Heart right ventricle (tissue), 16 donors: ENCODE results near the gene HPCAL1. TPM values are rescaled to one million over a fixed set of nuclear protein-coding genes. Genes with fewer than 3 reads are reported as not detected.

Source experiments
- ATAC-seq, 8 donors: fragments of 200-7000 bp; cut with Tn5 transposase; one replicate each; pipeline ENCODE4 v1.9.1; 2020; ENCODE audit warnings: mild to moderate bottlenecking in 8 of 8, moderate library complexity in 8 of 8, moderate number of reproducible peaks in 1 of 8
- DNase-seq, 2 donors: peaks; one replicate each; pipeline ENCODE4 v3.0.0-alpha.2; 2020
- H3K27ac ChIP-seq, 10 donors: fragments of 200-600 bp; sonication (generic) in 2 of 10; one replicate each; pipeline versions ENCODE4 v1.5.0 to v1.8.0; 2020 to 2022; ENCODE audit warnings: mild to moderate bottlenecking in 3 of 10
- H3K27me3 ChIP-seq, 7 donors: fragments of 200-600 bp; one replicate each; pipeline ENCODE4 v1.8.0; 2021 to 2022; ENCODE audit warnings: mild to moderate bottlenecking in 2 of 7
- H3K36me3 ChIP-seq, 9 donors: fragments of 200-600 bp; sonication (generic) in 1 of 9; one replicate each; pipeline versions ENCODE4 v1.5.0 to v1.8.0; 2020 to 2022; ENCODE audit warnings: mild to moderate bottlenecking in 2 of 9
- H3K4me1 ChIP-seq, 9 donors: fragments of 200-600 bp; sonication (generic) in 1 of 9; one replicate each; pipeline versions ENCODE4 v1.5.0 to v1.8.0; 2020 to 2022; ENCODE audit warnings: mild to moderate bottlenecking in 4 of 9
- H3K4me3 ChIP-seq, 10 donors: fragments of 200-600 bp; sonication (generic) in 2 of 10; one replicate each; pipeline versions ENCODE4 v1.5.0 to v1.8.0; 2020 to 2022; ENCODE audit warnings: mild to moderate bottlenecking in 7 of 10, moderate library complexity in 2 of 10
- H3K9me3 ChIP-seq, 11 donors: fragments of 200-600 bp in 10 of 11; sonication (generic) in 2 of 11; one replicate each; pipeline versions ENCODE4 v1.5.0 to v1.8.0; 2013 to 2022; ENCODE audit warnings: mild to moderate bottlenecking in 2 of 11, control low read depth in 1 of 11, moderate library complexity in 1 of 11
- WGBS, 2 donors: extraction: QIAGEN DNeasy Blood & Tissue Kit; methylation state at CpG; one replicate each; pipeline ENCODE4 v1.1.7; 2013; ENCODE audit warnings: inconsistent platforms in 1 of 2; 5-methylcytosine and 5-hydroxymethylcytosine counted together
- intact Hi-C, 10 donors: fragments of 100-400 bp; cut with DNase I; formaldehyde crosslinking; loops; one replicate each; pipeline versions ENCODE4 v1.11.1 to v1.14.2; 2022
- polyA plus RNA-seq, 2 donors: library from polyadenylated mRNA; stranded (reverse); fragments of 200-250 nt; gene quantifications; one replicate each; pipeline ENCODE4 v1.2.3, GENCODE V29; 2013
- total RNA-seq, 10 donors: library from RNA; stranded (reverse); fragmentation: NEBNext Ultra II Directional in 3 of 10; extraction: Animal tissue kit (Norgen Biotek cat#: 25700) in 3 of 10; gene quantifications; one replicate each; pipeline versions ENCODE4 v1.2.1 to v1.2.4, GENCODE V29; 2021 to 2023
- TF ChIP-seq, protein P1 (sequence below), 9 donors: fragments of 200-600 bp; sonication (generic) in 2 of 9; IDR thresholded peaks; one replicate each; pipeline versions ENCODE4 v1.5.0 to v1.8.0; 2021 to 2022; ENCODE audit warnings: antibody characterized with exemption in 9 of 9, mild to moderate bottlenecking in 5 of 9, moderate library complexity in 1 of 9
- donor health status: Arrhythmogenic right ventricular cardiomyopathy.
- donor health status: ischemic (EF 13 %, LVEDD 7.1; RV severe dilation, severe dysfunction).
- donor health status: healthy with polysubstance abuse.
- donor health status: DM: no; HTN: yes; CAD: no.
- donor health status: DM: no; HTN: no; CAD: no.
- donor health status: ischemic (EF 25% LVEDD 6.9; RV normal size, moderate dysfunction).
- donor health status: ischemic (EF 25% LVEDD 5.7; RV mildly dilated, moderate dysfunction).
- donor health status: healthy.
- donor health status: DM: yes; HTN: yes; CAD: no.
- donor health status: Ischemic cardiomyopathy.
- donor health status: ischemic (EF 35%, LVEDD 5.7; RV mildly dilated, moderate dysfunction).
- donor health status: nonischemic (EF 11% LVEDD 7.7; RV severe dilation, severe dysfunction).
- donor health status: DM: yes; HTN: yes; CAD: no.
- donor health status: PGD.
- donor health status: ischemic (EF 29% LVEDD 5.4; RV normal size, mild dysfunction).
- donor health status: nonischemic (EF 23%, LVEDD 6.1; RV moderate dilation, normal function).

The HPCAL1 gene
- total and polyA plus RNA-seq, 12 donors, result 15.8 to 49.2 (median 27.5) TPM

DNA sequence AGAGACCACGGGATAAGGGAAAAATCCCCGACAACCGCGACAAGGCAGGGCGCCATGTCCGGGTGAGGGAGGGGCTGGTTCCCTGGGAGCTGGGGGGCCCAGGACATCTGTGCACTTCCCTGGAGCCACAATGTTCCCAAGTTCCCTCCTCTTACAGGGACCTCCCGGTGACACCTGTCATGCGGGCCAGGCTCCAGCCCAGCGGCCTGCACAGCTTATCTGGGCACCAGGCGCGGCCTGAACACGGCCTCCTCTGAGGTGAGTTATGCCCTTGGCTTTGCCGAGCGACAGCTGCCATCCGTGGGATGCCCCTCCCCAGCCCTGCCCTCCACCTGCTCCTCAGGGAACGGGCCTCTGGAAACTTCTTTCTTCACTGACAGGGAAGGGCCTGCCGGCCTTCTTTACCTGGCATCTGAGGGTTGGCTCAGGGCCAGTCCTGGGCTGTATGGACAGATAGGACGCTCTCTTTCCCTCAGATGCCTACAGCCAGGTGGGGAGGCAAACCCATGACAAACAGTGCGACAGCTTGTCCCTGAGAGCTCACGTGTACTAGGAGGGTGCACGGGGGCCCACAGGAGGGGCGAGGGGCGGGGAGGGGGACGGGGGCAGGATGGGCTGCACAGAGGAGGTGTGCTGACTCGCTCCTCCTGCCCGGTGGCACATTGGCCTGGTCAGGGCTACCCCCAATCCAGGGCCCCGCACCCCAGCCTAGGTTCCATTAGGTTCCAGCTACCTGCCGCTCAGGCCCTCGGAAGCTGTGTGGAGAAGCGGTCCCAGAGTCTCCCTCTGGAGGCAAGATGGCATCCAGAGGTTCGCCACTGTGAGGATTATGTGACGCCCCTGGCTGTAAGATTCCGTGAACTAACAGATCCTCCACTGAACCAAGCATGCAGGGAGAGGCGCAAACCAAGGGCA is 34.9 kb upstream of the HPCAL1 start:
- H3K4me3 ChIP-seq, result no peak overlapping the region
- peak in 7 of 8 donors; percentile 36 to 92 (median 62) for ATAC-seq
- H3K4me1 ChIP-seq, result peaks cover 0 to 9% (median 0%) of the 10 kb centered on the region in 9 donors
- intact Hi-C loops, result loop anchor here in 1 of 10 donors (10.0 kb wide), 1 partner anchor 147 kb away; no protein-coding TSS in a partner anchor
- no peaks in the 10 kb centered on the region for H3K9me3 ChIP-seq
- H3K27ac ChIP-seq, result no peak overlapping the region
- H3K27me3 ChIP-seq, result no peaks in the 10 kb centered on the region
- H3K36me3 ChIP-seq, result no peaks in the 10 kb centered on the region
- no peak for DNase-seq
- TF ChIP-seq, protein P1, sequence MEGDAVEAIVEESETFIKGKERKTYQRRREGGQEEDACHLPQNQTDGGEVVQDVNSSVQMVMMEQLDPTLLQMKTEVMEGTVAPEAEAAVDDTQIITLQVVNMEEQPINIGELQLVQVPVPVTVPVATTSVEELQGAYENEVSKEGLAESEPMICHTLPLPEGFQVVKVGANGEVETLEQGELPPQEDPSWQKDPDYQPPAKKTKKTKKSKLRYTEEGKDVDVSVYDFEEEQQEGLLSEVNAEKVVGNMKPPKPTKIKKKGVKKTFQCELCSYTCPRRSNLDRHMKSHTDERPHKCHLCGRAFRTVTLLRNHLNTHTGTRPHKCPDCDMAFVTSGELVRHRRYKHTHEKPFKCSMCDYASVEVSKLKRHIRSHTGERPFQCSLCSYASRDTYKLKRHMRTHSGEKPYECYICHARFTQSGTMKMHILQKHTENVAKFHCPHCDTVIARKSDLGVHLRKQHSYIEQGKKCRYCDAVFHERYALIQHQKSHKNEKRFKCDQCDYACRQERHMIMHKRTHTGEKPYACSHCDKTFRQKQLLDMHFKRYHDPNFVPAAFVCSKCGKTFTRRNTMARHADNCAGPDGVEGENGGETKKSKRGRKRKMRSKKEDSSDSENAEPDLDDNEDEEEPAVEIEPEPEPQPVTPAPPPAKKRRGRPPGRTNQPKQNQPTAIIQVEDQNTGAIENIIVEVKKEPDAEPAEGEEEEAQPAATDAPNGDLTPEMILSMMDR (IDR thresholded peaks at IDR 0.05), result no peak
- 70 to 72% methylated on average over 34 of the region's 34 CpGs for WGBS, 2 donors

DNA sequence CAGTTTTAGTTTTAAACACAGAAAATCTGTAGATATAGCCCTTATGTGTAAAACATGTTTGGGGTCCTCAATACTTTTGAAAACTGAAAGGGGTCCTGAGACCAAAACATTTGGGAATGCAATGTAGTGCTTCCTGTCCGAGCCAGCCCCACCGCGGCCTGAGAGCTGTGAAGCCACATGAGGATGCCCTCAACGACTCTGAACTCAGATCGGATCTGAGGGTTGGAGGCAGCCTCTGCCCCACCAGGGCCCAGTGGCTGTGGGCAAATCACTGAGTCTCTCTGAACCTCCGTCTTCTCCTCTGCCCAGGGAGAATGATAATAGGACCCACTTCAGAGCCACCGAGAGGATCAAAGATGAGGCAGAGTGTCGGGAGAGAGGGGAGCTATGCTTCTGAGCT is 33.4 kb upstream of the HPCAL1 start:
- 89% methylated on average over 8 of the region's 8 CpGs for WGBS, 2 donors
- H3K27ac ChIP-seq, result no peak overlapping the region
- intact Hi-C loops, result loop anchor here in 1 of 10 donors (10.0 kb wide), 1 partner anchor 146 kb away; no protein-coding TSS in a partner anchor
- no peak overlapping the region for H3K4me3 ChIP-seq
- no peaks in the 10 kb centered on the region for H3K9me3 ChIP-seq
- DNase-seq (no peak), ATAC-seq (no peak)
- H3K4me1 ChIP-seq, result peaks cover 0 to 9% (median 0%) of the 10 kb centered on the region in 9 donors
- TF ChIP-seq, protein P1 (IDR thresholded peaks at IDR 0.05), result no peak
- H3K36me3 ChIP-seq, result no peaks in the 10 kb centered on the region
- H3K27me3 ChIP-seq, result no peaks in the 10 kb centered on the region

DNA sequence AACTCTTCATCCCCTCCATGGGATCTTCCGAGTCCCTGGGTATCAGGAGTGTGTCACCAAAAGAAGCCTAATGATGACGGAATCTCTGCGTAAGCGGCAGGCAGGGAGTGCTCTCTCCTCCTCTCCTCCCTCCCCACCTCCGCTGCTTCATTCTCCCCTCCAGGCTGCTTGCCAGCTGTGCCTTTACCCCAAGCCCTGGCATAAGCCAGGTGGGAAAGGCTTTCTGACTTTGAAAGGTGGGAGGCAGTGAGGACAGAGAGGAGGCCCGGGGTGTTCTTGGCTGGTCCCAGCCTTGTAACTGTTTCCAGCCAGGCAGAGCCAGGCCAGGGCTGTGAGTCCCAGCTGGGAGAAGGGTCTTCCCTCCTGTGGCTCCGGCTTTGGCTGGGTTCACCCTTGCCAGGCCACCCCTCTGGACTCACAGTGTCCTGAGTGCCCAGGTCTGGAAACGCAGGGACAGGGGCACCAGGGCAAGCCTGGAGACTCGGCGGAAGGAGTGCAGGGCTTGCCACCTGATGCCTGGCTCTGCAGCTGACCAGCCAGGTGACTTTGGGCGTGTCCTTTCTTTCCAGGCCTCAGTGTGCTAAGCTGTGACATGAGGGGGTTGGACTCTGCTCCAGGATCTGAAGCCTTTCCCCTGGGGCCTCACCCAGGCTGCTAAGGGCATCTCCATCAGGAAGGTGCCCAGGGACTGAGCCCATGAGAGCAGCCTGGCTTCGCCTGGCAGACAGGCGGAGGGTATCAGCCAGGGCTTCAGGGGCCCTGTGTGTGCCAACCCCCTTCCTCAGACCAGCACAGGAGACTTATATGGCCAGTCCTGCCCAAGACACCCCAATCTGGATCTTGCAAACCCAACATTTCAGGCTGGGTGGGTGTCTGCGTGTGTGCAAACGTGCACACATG is 32.7 kb upstream of the HPCAL1 start:
- H3K27me3 ChIP-seq, result no peaks in the 10 kb centered on the region
- intact Hi-C loops, result loop anchor here in 3 of 10 donors (1.0 to 10.0 kb wide), 3 partner anchors 137 to 145 kb away; no protein-coding TSS in a partner anchor
- DNase-seq, result no peak
- TF ChIP-seq, protein P1 (IDR thresholded peaks at IDR 0.05), result no peak
- H3K9me3 ChIP-seq, result no peaks in the 10 kb centered on the region
- WGBS, 2 donors, result 88 to 91% methylated on average over 15 of the region's 15 CpGs
- H3K4me1 ChIP-seq, result peaks cover 0 to 9% (median 0%) of the 10 kb centered on the region in 9 donors
- no peak for ATAC-seq
- H3K27ac ChIP-seq, result no peak overlapping the region
- no peaks in the 10 kb centered on the region for H3K36me3 ChIP-seq
- no peak overlapping the region for H3K4me3 ChIP-seq

DNA sequence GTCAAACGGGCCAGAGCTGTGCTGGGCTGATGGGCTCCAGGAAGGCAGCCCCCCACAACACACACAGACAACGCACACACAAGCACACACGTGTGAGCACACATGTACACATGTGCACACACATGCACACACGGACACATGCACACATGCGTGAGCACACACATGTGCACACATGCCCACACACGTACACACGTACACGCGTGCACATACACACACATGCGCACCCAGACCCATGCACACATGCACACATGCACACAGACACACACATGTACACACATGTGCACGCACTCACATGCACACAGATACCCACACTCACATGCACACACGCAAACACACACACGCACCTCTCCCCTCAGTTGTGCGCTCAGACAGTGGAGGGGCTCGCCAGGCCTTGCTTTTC is 31.2 kb upstream of the HPCAL1 start:
- no peaks in the 10 kb centered on the region for H3K27me3 ChIP-seq
- TF ChIP-seq, protein P1 (IDR thresholded peaks at IDR 0.05), result no peak
- H3K4me1 ChIP-seq, result peaks cover 0 to 9% (median 0%) of the 10 kb centered on the region in 9 donors
- H3K4me3 ChIP-seq, result no peak overlapping the region
- 85 to 92% methylated on average over 15 of the region's 15 CpGs for WGBS, 2 donors
- peak in 1 of 8 donors; percentile 3 for ATAC-seq
- no peaks in the 10 kb centered on the region for H3K9me3 ChIP-seq
- DNase-seq, result no peak
- H3K36me3 ChIP-seq, result no peaks in the 10 kb centered on the region
- H3K27ac ChIP-seq, result no peak overlapping the region
- intact Hi-C loops, result loop anchor here in 1 of 10 donors (5.0 kb wide), 1 partner anchor 136 kb away; no protein-coding TSS in a partner anchor
